ENCODE data around the gene SEMA5A. TPM values are rescaled to one million over a fixed set of nuclear protein-coding genes. Genes with fewer than 3 reads are reported as not detected.

SEMA5A gene
- total RNA-seq, 2 experiments from 2014 or later: 0.12 TPM

GRCh38 chr5:9201761-9202160, 344.1 kb downstream of the SEMA5A start:
- H3K9me3 Mint-ChIP-seq: no peaks in the 10 kb centered on the region
- CTCF ChIA-PET: no interaction called here

GRCh38 chr5:9201011-9201410, 344.9 kb downstream of the SEMA5A start:
- Mint-ChIP-seq H3K4me1 (no peaks in the 10 kb centered on the region), H3K9me3 (no peaks in the 10 kb centered on the region), H3K27me3 (no peaks in the 10 kb centered on the region), H3K4me3 (no peak overlapping the region), H3K36me3 (ENCODE audit: low read depth) (no peaks in the 10 kb centered on the region), H3K27ac (no peak overlapping the region)
- CTCF ChIA-PET: no interaction called here
- no peak for DNase-seq
- POLR2A ChIA-PET: no interaction called here

More at GRCh38 chr5:9201761-9202160, 344.1 kb downstream of the SEMA5A start:
- POLR2A ChIA-PET: no interaction called here
- Mint-ChIP-seq H3K4me3 (no peak overlapping the region), H3K4me1 (no peaks in the 10 kb centered on the region), H3K36me3 (ENCODE audit: low read depth) (no peaks in the 10 kb centered on the region), H3K27me3 (no peaks in the 10 kb centered on the region), H3K27ac (no peak overlapping the region)
- DNase-seq: no peak

DNA sequence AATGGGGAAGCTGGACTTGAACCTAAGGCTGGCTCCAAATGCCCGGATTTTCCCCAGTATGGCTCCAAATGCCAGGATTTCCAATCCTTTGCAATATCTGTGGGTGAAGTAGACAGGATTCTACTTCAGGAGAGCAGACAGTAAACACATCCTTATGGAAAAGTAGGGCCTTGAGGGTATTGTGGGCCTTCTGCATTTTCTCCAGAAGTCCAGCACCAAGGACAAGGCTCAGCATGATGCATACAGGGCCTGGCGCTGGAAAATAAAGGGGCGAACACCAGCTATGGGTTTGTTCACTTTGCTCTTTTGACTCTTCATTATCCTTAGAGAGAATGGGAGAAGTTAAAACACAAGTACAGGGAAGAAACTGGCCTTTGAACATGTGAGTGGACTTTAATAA, 347.5 kb downstream of the SEMA5A start:
- ChIA-PET CTCF (no interaction called here), POLR2A (no interaction called here)
- Mint-ChIP-seq H3K4me3 (no peak overlapping the region), H3K9me3 (no peaks in the 10 kb centered on the region), H3K27me3 (no peaks in the 10 kb centered on the region), H3K36me3 (ENCODE audit: low read depth) (no peaks in the 10 kb centered on the region), H3K4me1 (no peaks in the 10 kb centered on the region), H3K27ac (no peak overlapping the region)
- no peak for DNase-seq

DNA sequence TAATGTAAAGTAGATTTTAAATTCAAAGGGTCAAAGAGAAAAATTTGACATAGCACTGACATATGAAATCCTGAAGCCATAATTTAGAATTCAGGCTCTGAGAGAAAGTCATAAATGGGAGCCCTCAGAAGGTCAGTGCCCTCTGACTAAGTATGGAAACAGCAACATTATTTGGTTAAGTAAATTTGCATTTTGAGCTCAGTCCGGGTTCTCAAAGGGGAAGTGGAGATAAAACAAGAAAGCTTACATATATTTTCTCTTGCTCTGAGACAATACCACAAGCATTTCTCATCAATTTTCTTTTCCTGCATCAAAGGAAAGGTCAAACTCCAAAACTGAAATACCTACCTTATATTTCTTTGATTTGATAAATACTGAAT, 348.0 kb downstream of the SEMA5A start:
- no peak overlapping the region for H3K4me3 Mint-ChIP-seq
- H3K27ac Mint-ChIP-seq: no peak overlapping the region
- no peaks in the 10 kb centered on the region for H3K4me1 Mint-ChIP-seq
- H3K27me3 Mint-ChIP-seq: no peaks in the 10 kb centered on the region
- ChIA-PET CTCF (no interaction called here), POLR2A (no interaction called here)
- no peak for DNase-seq
- no peaks in the 10 kb centered on the region for H3K9me3 Mint-ChIP-seq
- no peaks in the 10 kb centered on the region for H3K36me3 Mint-ChIP-seq (ENCODE audit: low read depth)

GRCh38 chr5:9196403-9197227, 349.3 kb downstream of the SEMA5A start:
- ChIA-PET POLR2A (no interaction called here), CTCF (no interaction called here)
- Mint-ChIP-seq H3K27me3 (no peaks in the 10 kb centered on the region), H3K27ac (no peak overlapping the region), H3K4me1 (no peaks in the 10 kb centered on the region), H3K4me3 (no peak overlapping the region), H3K9me3 (no peaks in the 10 kb centered on the region), H3K36me3 (ENCODE audit: low read depth) (no peaks in the 10 kb centered on the region)
- no peak for DNase-seq

GRCh38 chr5:9194509-9194908, 351.4 kb downstream of the SEMA5A start:
- Mint-ChIP-seq H3K27me3 (no peaks in the 10 kb centered on the region), H3K4me1 (no peaks in the 10 kb centered on the region), H3K9me3 (no peaks in the 10 kb centered on the region), H3K4me3 (no peak overlapping the region), H3K36me3 (ENCODE audit: low read depth) (no peaks in the 10 kb centered on the region), H3K27ac (no peak overlapping the region)
- ChIA-PET CTCF (no interaction called here), POLR2A (no interaction called here)
- DNase-seq: no peak

DNA sequence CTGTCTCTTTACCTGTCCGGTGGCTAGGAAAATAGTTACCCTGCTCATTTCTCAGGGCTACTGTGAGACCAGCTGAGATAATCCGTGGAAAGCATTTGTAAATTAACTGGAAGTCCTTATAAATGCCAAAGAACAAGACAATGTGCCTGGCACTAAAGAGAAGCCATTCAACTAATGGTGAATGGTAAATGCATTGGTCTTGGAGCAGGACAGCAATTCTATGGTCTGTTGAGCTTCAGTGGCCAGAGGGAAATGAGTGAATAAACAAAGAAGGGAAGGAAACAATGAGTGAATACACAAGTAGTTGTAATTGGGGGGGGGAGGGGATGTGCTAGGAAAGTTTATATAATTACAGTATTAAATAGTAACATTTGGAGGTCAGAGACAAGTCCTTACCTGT, 353.6 kb downstream of the SEMA5A start:
- no peaks in the 10 kb centered on the region for H3K27me3 Mint-ChIP-seq
- H3K27ac Mint-ChIP-seq: no peak overlapping the region
- CTCF ChIA-PET: no interaction called here
- POLR2A ChIA-PET: no interaction called here
- peaks cover 4% of the 10 kb centered on the region for H3K9me3 Mint-ChIP-seq
- H3K4me1 Mint-ChIP-seq: peaks cover 5% of the 10 kb centered on the region
- no peak for DNase-seq
- H3K4me3 Mint-ChIP-seq: no peak overlapping the region
- H3K36me3 Mint-ChIP-seq (ENCODE audit: low read depth): no peaks in the 10 kb centered on the region

DNA sequence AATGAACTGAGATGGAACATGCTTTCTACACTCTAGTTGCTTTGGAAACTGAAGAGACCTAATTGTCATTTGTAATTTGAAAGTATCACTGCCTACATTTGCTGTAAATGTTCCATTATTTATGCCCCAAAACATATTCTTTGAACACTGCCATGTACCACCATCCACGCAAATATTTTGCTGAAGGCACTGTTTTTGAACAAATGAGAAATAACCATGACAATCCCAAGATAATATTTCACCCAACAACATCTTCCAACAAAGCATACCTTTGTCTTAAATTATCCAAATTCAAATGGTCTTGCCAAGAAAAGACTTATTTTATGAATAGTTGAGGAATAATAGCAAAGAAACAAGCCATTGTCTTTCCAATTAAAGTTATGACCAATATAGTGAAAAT, 356.2 kb downstream of the SEMA5A start:
- Mint-ChIP-seq H3K36me3 (ENCODE audit: low read depth) (no peaks in the 10 kb centered on the region), H3K4me1 (peaks cover 5% of the 10 kb centered on the region), H3K27ac (no peak overlapping the region), H3K4me3 (no peak overlapping the region), H3K27me3 (no peaks in the 10 kb centered on the region), H3K9me3 (peaks cover 4% of the 10 kb centered on the region)
- ChIA-PET CTCF (no interaction called here), POLR2A (no interaction called here)
- no peak for DNase-seq

- peaks cover 5% of the 10 kb centered on the region for H3K4me1 Mint-ChIP-seq
- H3K4me3 Mint-ChIP-seq: no peak overlapping the region
- H3K27me3 Mint-ChIP-seq: no peaks in the 10 kb centered on the region
- CTCF ChIA-PET: no interaction called here
- DNase-seq: no peak
- POLR2A ChIA-PET: no interaction called here
- peaks cover 4% of the 10 kb centered on the region for H3K9me3 Mint-ChIP-seq
- no peaks in the 10 kb centered on the region for H3K36me3 Mint-ChIP-seq (ENCODE audit: low read depth)
- H3K27ac Mint-ChIP-seq: no peak overlapping the region
These were observed 356.9 kb downstream of the SEMA5A start for GRCh38 chr5:9188956-9189355.

DNA sequence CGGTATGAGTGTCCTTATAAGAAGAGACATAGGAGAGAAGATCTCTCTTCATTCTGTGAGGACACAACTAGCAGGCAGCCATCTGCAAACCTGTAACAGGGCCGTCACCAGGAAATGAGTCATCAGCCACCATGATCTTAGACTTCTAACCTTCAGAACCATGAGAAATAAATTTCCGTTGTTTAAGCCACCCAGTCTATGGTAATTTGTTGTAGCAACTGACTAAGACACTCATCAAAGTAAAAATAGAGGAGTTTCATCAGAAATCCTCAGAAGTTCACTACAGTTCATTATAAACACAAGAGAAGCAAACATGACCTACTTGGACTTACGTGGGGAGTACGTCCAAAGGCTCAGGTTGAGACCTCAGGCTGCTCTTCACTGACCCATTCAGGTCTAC, 357.7 kb downstream of the SEMA5A start:
- no peaks in the 10 kb centered on the region for H3K27me3 Mint-ChIP-seq
- ChIA-PET CTCF (no interaction called here), POLR2A (no interaction called here)
- H3K36me3 Mint-ChIP-seq (ENCODE audit: low read depth): no peaks in the 10 kb centered on the region
- no peak for DNase-seq
- H3K9me3 Mint-ChIP-seq: peaks cover 4% of the 10 kb centered on the region
- H3K4me1 Mint-ChIP-seq: peaks cover 5% of the 10 kb centered on the region
- no peak overlapping the region for H3K4me3 Mint-ChIP-seq
- no peak overlapping the region for H3K27ac Mint-ChIP-seq

- no peak for DNase-seq
- CTCF ChIA-PET: interaction anchor here (0.5 kb wide), 1 partner anchor 34 kb away, joined by 4 read pairs; no protein-coding TSS in a partner anchor
- peaks cover 4% of the 10 kb centered on the region for H3K9me3 Mint-ChIP-seq
- H3K4me3 Mint-ChIP-seq: no peak overlapping the region
- H3K27ac Mint-ChIP-seq: no peak overlapping the region
- H3K36me3 Mint-ChIP-seq (ENCODE audit: low read depth): no peaks in the 10 kb centered on the region
- H3K27me3 Mint-ChIP-seq: no peaks in the 10 kb centered on the region
- H3K4me1 Mint-ChIP-seq: peaks cover 5% of the 10 kb centered on the region
- POLR2A ChIA-PET: no interaction called here
These were observed 358.3 kb downstream of the SEMA5A start for GRCh38 chr5:9187614-9188013.

GRCh38 chr5:9186069-9186468, 359.8 kb downstream of the SEMA5A start:
- no peak overlapping the region for H3K4me3 Mint-ChIP-seq
- H3K27me3 Mint-ChIP-seq: no peaks in the 10 kb centered on the region
- ChIA-PET CTCF (no interaction called here), POLR2A (no interaction called here)
- no peak overlapping the region for H3K27ac Mint-ChIP-seq
- peaks cover 5% of the 10 kb centered on the region for H3K4me1 Mint-ChIP-seq
- DNase-seq: no peak
- H3K9me3 Mint-ChIP-seq: peaks cover 4% of the 10 kb centered on the region
- H3K36me3 Mint-ChIP-seq (ENCODE audit: low read depth): no peaks in the 10 kb centered on the region

- CTCF ChIA-PET: no interaction called here
- H3K4me1 Mint-ChIP-seq: peaks cover 5% of the 10 kb centered on the region
- H3K4me3 Mint-ChIP-seq: no peak overlapping the region
- no peak overlapping the region for H3K27ac Mint-ChIP-seq
- no peaks in the 10 kb centered on the region for H3K27me3 Mint-ChIP-seq
- H3K36me3 Mint-ChIP-seq (ENCODE audit: low read depth): no peaks in the 10 kb centered on the region
- H3K9me3 Mint-ChIP-seq: peaks cover 4% of the 10 kb centered on the region
- DNase-seq: no peak
- POLR2A ChIA-PET: no interaction called here
These were observed 361.9 kb downstream of the SEMA5A start for GRCh38 chr5:9183992-9184391.

- Mint-ChIP-seq H3K4me1 (peaks cover 2% of the 10 kb centered on the region), H3K36me3 (ENCODE audit: low read depth) (no peaks in the 10 kb centered on the region), H3K27me3 (no peaks in the 10 kb centered on the region), H3K27ac (no peak overlapping the region), H3K9me3 (no peaks in the 10 kb centered on the region), H3K4me3 (no peak overlapping the region)
- POLR2A ChIA-PET: no interaction called here
- no peak for DNase-seq
- CTCF ChIA-PET: no interaction called here
These were observed 362.8 kb downstream of the SEMA5A start for GRCh38 chr5:9182899-9183695.
